H9 (cell line): ENCODE data around the gene HUS1. TPM values are rescaled to one million over a fixed set of nuclear protein-coding genes. Genes with fewer than 3 reads are reported as not detected.

Experiments used
- DNase-seq: peaks from one replicate; pipeline ENCODE4 v3.0.0-alpha.2; 2017
- H2AFZ ChIP-seq: one replicate; pipeline ENCODE4 v1.6.1; 2013; ENCODE audit warnings: mild to moderate bottlenecking, low read length, control low read depth, moderate library complexity
- H2AK5ac ChIP-seq: 2 replicates; pipeline ENCODE4 v1.6.1; 2013; ENCODE audit warnings: low read length, control low read depth, mixed read lengths; ENCODE audit not compliant: insufficient read length
- H2BK120ac ChIP-seq: one replicate; pipeline ENCODE4 v1.6.1; 2013; ENCODE audit warnings: low read depth, mild to moderate bottlenecking, low read length, control low read depth, inconsistent platforms; ENCODE audit not compliant: poor library complexity, severe bottlenecking
- H2BK12ac ChIP-seq: 2 replicates; pipeline ENCODE4 v1.6.1; 2013; ENCODE audit warnings: low read length, control low read depth, mixed read lengths, low read depth; ENCODE audit not compliant: insufficient read length
- H2BK15ac ChIP-seq: 2 replicates; pipeline ENCODE4 v1.6.1; 2013; ENCODE audit warnings: low read depth, low read length, control low read depth
- H2BK20ac ChIP-seq: one replicate; pipeline ENCODE4 v1.6.1; 2013; ENCODE audit warnings: low read depth, mild to moderate bottlenecking, low read length, control low read depth, inconsistent platforms; ENCODE audit not compliant: poor library complexity, severe bottlenecking
- H2BK5ac ChIP-seq: 2 replicates; pipeline ENCODE4 v1.6.1; 2013; ENCODE audit warnings: low read length, control low read depth, mixed read lengths; ENCODE audit not compliant: insufficient read length
- H3K14ac ChIP-seq: 2 replicates; pipeline ENCODE4 v1.6.1; 2013; ENCODE audit warnings: low read length, control low read depth; ENCODE audit not compliant: insufficient read depth
- H3K18ac ChIP-seq: 2 replicates; pipeline ENCODE4 v1.6.1; 2013; ENCODE audit warnings: low read depth, mild to moderate bottlenecking, mixed read lengths, low read length, control low read depth; ENCODE audit not compliant: insufficient read length
- H3K23ac ChIP-seq: 2 replicates; pipeline ENCODE4 v1.6.1; 2013; ENCODE audit warnings: low read length, control low read depth, mixed read lengths, low read depth; ENCODE audit not compliant: insufficient read length
- H3K23me2 ChIP-seq: 2 replicates; pipeline ENCODE4 v1.6.1; 2013; ENCODE audit warnings: low read depth, mild to moderate bottlenecking, mixed read lengths, low read length, control low read depth; ENCODE audit not compliant: insufficient read length, poor library complexity, severe bottlenecking
- H3K27ac ChIP-seq: 2 replicates; pipeline ENCODE4 v1.5.1; 2013; ENCODE audit warnings: low read length, control low read depth, mixed read lengths, low read depth; ENCODE audit not compliant: insufficient read length
- H3K27me3 ChIP-seq: 2 replicates; pipeline ENCODE4 v1.6.1; 2013; ENCODE audit warnings: low read length, control low read depth, inconsistent platforms; ENCODE audit not compliant: insufficient read depth
- H3K4ac ChIP-seq: 2 replicates; pipeline ENCODE4 v1.6.1; 2013; ENCODE audit warnings: low read depth, mild to moderate bottlenecking, control low read depth, inconsistent platforms, low read length, moderate library complexity
- H3K4me1 ChIP-seq: 2 replicates; pipeline ENCODE4 v1.6.1; 2013; ENCODE audit warnings: low read length, control low read depth, inconsistent platforms; ENCODE audit not compliant: insufficient read depth
- H3K4me2 ChIP-seq: 2 replicates; pipeline ENCODE4 v1.6.1; 2013; ENCODE audit warnings: low read length, control low read depth, mixed read lengths; ENCODE audit not compliant: insufficient read length, insufficient read depth
- H3K56ac ChIP-seq: 2 replicates; pipeline ENCODE4 v1.6.1; 2013; ENCODE audit warnings: low read depth, mild to moderate bottlenecking, mixed read lengths, low read length, control low read depth; ENCODE audit not compliant: insufficient read length
- H3K79me1 ChIP-seq: 2 replicates; pipeline ENCODE4 v1.6.1; 2013; ENCODE audit warnings: low read depth, mild to moderate bottlenecking, moderate library complexity, low read length, control low read depth, inconsistent platforms; ENCODE audit not compliant: insufficient read depth, poor library complexity, severe bottlenecking
- H3K79me2 ChIP-seq: 2 replicates; pipeline ENCODE4 v1.6.1; 2013; ENCODE audit warnings: low read length, control low read depth, inconsistent platforms; ENCODE audit not compliant: insufficient read depth
- H3K9ac ChIP-seq: 2 replicates; pipeline ENCODE4 v1.6.1; 2013; ENCODE audit warnings: low read length, control low read depth, mixed read lengths; ENCODE audit not compliant: insufficient read length; ENCODE audit errors: extremely low read depth
- H3K9me3 ChIP-seq: one replicate; pipeline ENCODE4 v1.6.1; 2013; ENCODE audit warnings: low read depth, low read length, inconsistent platforms; ENCODE audit not compliant: control insufficient read depth
- H3T11ph ChIP-seq: one replicate; pipeline ENCODE4 v1.6.1; 2013; ENCODE audit warnings: mild to moderate bottlenecking, low read length, control low read depth, inconsistent platforms
- H4K20me1 ChIP-seq: one replicate; pipeline ENCODE4 v1.6.1; 2013; ENCODE audit not compliant: control insufficient read depth, insufficient read length, insufficient read depth
- H4K5ac ChIP-seq: 2 replicates; pipeline ENCODE4 v1.6.1; 2013; ENCODE audit warnings: low read depth, mild to moderate bottlenecking, mixed read lengths, low read length, control low read depth; ENCODE audit not compliant: insufficient read length
- H4K8ac ChIP-seq: replicated peaks from 2 replicates; pipeline ENCODE4 v1.6.1; 2013; ENCODE audit warnings: low read length, control low read depth, mixed read lengths, low read depth; ENCODE audit not compliant: insufficient read length
- H4K91ac ChIP-seq: 2 replicates; pipeline ENCODE4 v1.6.1; 2013; ENCODE audit warnings: low read depth, mild to moderate bottlenecking, moderate library complexity, mixed read lengths, low read length, control low read depth; ENCODE audit not compliant: insufficient read length
- H3K27ac Mint-ChIP-seq, 3 experiments: 2 replicates in 2 of 3; 3 replicates in 1 of 3; pipeline ENCODE4 v1.8.0; 2020 to 2021; ENCODE audit warnings: mixed read lengths in 3 of 3, mild to moderate bottlenecking in 1 of 3, moderate library complexity in 1 of 3
- H3K27me3 Mint-ChIP-seq: 2 replicates; pipeline ENCODE4 v1.8.0; 2021; ENCODE audit warnings: low read depth, mild to moderate bottlenecking, moderate library complexity, mixed read lengths
- H3K36me3 Mint-ChIP-seq, 3 experiments: 2 replicates in 2 of 3; 3 replicates in 1 of 3; pipeline ENCODE4 v1.8.0; 2020 to 2021; ENCODE audit warnings: low read depth in 3 of 3, mixed read lengths in 3 of 3; ENCODE audit not compliant: insufficient read depth in 1 of 3
- H3K4me1 Mint-ChIP-seq, 2 experiments: 2 replicates each; pipeline ENCODE4 v1.8.0; 2020; ENCODE audit warnings: mixed read lengths in 2 of 2
- H3K4me3 Mint-ChIP-seq, 2 experiments: 2 replicates in 1 of 2; 3 replicates in 1 of 2; pipeline ENCODE4 v1.8.0; 2020 to 2021; ENCODE audit warnings: mild to moderate bottlenecking in 2 of 2, mixed read lengths in 2 of 2, moderate library complexity in 1 of 2
- H3K9me3 Mint-ChIP-seq, 2 experiments: 2 replicates in 1 of 2; 3 replicates in 1 of 2; pipeline ENCODE4 v1.8.0; 2020; ENCODE audit warnings: mild to moderate bottlenecking in 2 of 2, mixed read lengths in 2 of 2, moderate library complexity in 1 of 2
- WGBS: extraction: QIAGEN DNeasy Blood & Tissue Kit; methylation state at CpG from one replicate; pipeline ENCODE4 v1.1.7; 2013; ENCODE audit warnings: missing lambda C conversion rate, low lambda C conversion rate, mixed read lengths; ENCODE audit not compliant: insufficient read length; ENCODE audit errors: extremely low coverage; 5-methylcytosine and 5-hydroxymethylcytosine counted together
- total RNA-seq: library from RNA; stranded (reverse); gene quantifications from 2 replicates; pipeline ENCODE4 v1.2.1, GENCODE V29; 2021
- TF ChIP-seq, protein P1 (sequence below): fragments of 200-600 bp; sonication (generic); conservative IDR thresholded peaks from 3 replicates; pipeline ENCODE4 v1.8.0; 2021; ENCODE audit warnings: antibody characterized with exemption, mild to moderate bottlenecking

The HUS1 gene
- total RNA-seq, 1 experiment from 2014 or later, result 43.1 TPM

DNA sequence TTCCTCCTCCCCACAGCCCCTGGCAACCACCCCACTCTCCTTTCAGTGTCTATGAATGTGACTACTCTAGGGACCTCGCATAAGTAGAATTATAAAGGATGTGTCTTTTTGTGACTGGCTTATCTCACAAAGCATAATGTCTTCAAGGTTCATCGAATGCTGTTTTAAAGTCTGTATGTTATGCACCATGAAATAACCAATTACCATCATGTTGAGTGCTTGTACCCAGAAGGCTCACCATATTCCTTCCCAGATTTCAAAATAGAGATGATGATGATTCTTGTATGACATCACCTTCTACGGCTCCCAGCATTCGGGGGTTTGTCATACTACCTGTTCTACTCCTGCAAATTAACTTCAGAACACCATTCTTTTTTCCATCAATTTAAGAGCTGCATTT lies 43.1 kb downstream of the HUS1 start:
- no peaks in the 10 kb centered on the region for H3K79me1 ChIP-seq
- H3K14ac ChIP-seq, result no peak overlapping the region

More for the DNA sequence above, 43.1 kb downstream of the HUS1 start:
- Histone ChIP-seq H4K8ac (no peak overlapping the region), H2AK5ac (no peak overlapping the region), H2BK20ac (no peak overlapping the region), H3T11ph (no peak overlapping the region), H3K23ac (no peak overlapping the region), H2AFZ (no peak overlapping the region), H2BK15ac (no peak overlapping the region), H3K56ac (no peak overlapping the region), H2BK120ac (no peak overlapping the region), H4K5ac (no peak overlapping the region), H4K91ac (no peak overlapping the region), H3K4me1 (peaks cover 3% of the 10 kb centered on the region; the same call in 1 of the 2 replicates), H3K23me2 (no peaks in the 10 kb centered on the region), H3K4ac (no peak overlapping the region), H3K18ac (no peak overlapping the region), H3K9ac (no peak overlapping the region), H3K27me3 (no peaks in the 10 kb centered on the region), H2BK12ac (no peak overlapping the region), H3K4me2 (no peak overlapping the region), H4K20me1 (no peaks in the 10 kb centered on the region), H3K79me2 (no peaks in the 10 kb centered on the region), H3K9me3 (no peaks in the 10 kb centered on the region), H2BK5ac (no peak overlapping the region), H3K27ac (no peak overlapping the region)
- Mint-ChIP-seq H3K9me3 (no peaks in the 10 kb centered on the region), H3K4me3 (no peak overlapping the region), H3K27ac (no peak overlapping the region), H3K36me3 (no peaks in the 10 kb centered on the region), H3K27me3 (no peaks in the 10 kb centered on the region), H3K4me1 (peaks cover 36 to 39% of the 10 kb centered on the region in 2 experiments)
- WGBS, result no CpG with 5 or more reads among the region's 4 CpGs
- no peak for DNase-seq
- TF ChIP-seq, protein P1, sequence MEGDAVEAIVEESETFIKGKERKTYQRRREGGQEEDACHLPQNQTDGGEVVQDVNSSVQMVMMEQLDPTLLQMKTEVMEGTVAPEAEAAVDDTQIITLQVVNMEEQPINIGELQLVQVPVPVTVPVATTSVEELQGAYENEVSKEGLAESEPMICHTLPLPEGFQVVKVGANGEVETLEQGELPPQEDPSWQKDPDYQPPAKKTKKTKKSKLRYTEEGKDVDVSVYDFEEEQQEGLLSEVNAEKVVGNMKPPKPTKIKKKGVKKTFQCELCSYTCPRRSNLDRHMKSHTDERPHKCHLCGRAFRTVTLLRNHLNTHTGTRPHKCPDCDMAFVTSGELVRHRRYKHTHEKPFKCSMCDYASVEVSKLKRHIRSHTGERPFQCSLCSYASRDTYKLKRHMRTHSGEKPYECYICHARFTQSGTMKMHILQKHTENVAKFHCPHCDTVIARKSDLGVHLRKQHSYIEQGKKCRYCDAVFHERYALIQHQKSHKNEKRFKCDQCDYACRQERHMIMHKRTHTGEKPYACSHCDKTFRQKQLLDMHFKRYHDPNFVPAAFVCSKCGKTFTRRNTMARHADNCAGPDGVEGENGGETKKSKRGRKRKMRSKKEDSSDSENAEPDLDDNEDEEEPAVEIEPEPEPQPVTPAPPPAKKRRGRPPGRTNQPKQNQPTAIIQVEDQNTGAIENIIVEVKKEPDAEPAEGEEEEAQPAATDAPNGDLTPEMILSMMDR, result no peak
